SK-N-SH (cell line): ENCODE measurements around the gene CEP43. TPM values are rescaled to one million over a fixed set of nuclear protein-coding genes. Genes with fewer than 3 reads are reported as not detected.

Experiments
- CTCF ChIA-PET: fragments of 300-600, 350-600 bp; formaldehyde crosslinking; extraction: SDS; loops from one replicate; lab custom pipeline; 2021; lab: Yijun Ruan, JAX
- POLR2A ChIA-PET: fragments of 350-600 bp; sonication (Branson Sonifier 250); formaldehyde crosslinking; extraction: SDS; loops from one replicate; lab custom pipeline; 2020; ENCODE audit warnings: antibody characterized with exemption, inconsistent platforms; lab: Yijun Ruan, JAX
- DNase-seq: peaks from one replicate; pipeline ENCODE4 v3.0.0; 2012
- H2AFZ ChIP-seq: fragments of 200-600 bp; sonication (generic); 2 replicates; pipeline ENCODE4 v1.8.1; 2016; ENCODE audit warnings: antibody characterized with exemption, mild to moderate bottlenecking, low read depth
- H3F3A ChIP-seq: fragments of 200-600 bp; sonication (generic); replicated peaks from 2 replicates; pipeline ENCODE3; 2016; ENCODE audit warnings: antibody characterized with exemption, mild to moderate bottlenecking; ENCODE audit not compliant: insufficient read depth
- H3K27ac ChIP-seq, 2 experiments: fragments of 200-500 bp in 1 of 2; fragments of 200-600 bp in 1 of 2; sonication (Bioruptor generic) in 1 of 2; sonication (generic), shearing (Covaris generic) in 1 of 2; 2 replicates each; pipeline versions ENCODE4 v1.5.1 to v1.6.1; 2014 to 2016; ENCODE audit warnings: low read depth in 2 of 2, inconsistent platforms in 1 of 2, low read length in 1 of 2, mild to moderate bottlenecking in 1 of 2, mixed read lengths in 1 of 2
- H3K27me3 ChIP-seq: fragments of 200-600 bp; sonication (generic), shearing (Covaris generic); 2 replicates; pipeline ENCODE4 v1.6.1; 2016; ENCODE audit warnings: mixed run types; ENCODE audit not compliant: insufficient read depth
- H3K36me3 ChIP-seq, 2 experiments: fragments of 200-500 bp in 1 of 2; fragments of 200-600 bp in 1 of 2; sonication (Bioruptor generic) in 1 of 2; sonication (generic) in 1 of 2; replicated peaks in 1 of 2; 2 replicates each; pipeline versions ENCODE3 to v1.5.1; 2014 to 2016; ENCODE audit warnings: low read length in 1 of 2, mild to moderate bottlenecking in 1 of 2; ENCODE audit not compliant: insufficient read depth in 2 of 2, control insufficient read depth in 1 of 2
- H3K4me1 ChIP-seq, 2 experiments: fragments of 200-500 bp in 1 of 2; fragments of 200-600 bp in 1 of 2; sonication (Bioruptor generic) in 1 of 2; sonication (generic), shearing (Covaris generic) in 1 of 2; 2 replicates each; pipeline versions ENCODE4 v1.5.1 to v1.6.1; 2014 to 2016; ENCODE audit warnings: low read depth in 1 of 2, low read length in 1 of 2, mixed run types in 1 of 2; ENCODE audit not compliant: insufficient read depth in 2 of 2, control insufficient read depth in 1 of 2
- H3K4me2 ChIP-seq: fragments of 200-600 bp; sonication (generic), shearing (Covaris generic); 2 replicates; pipeline ENCODE4 v1.6.1; 2017; ENCODE audit warnings: mixed run types
- H3K4me3 ChIP-seq, 2 experiments: fragments of 200-500 bp in 1 of 2; fragments of 200-600 bp in 1 of 2; sonication (Bioruptor generic) in 1 of 2; sonication (generic), shearing (Covaris generic) in 1 of 2; 2 replicates each; pipeline versions ENCODE4 v1.5.1 to v1.8.1; 2014 to 2016; ENCODE audit warnings: low read depth in 2 of 2, inconsistent platforms in 1 of 2, low read length in 1 of 2, mild to moderate bottlenecking in 1 of 2, mixed read lengths in 1 of 2, moderate library complexity in 1 of 2
- H3K79me2 ChIP-seq: fragments of 200-600 bp; sonication (generic); 2 replicates; pipeline ENCODE4 v1.8.1; 2017; ENCODE audit warnings: mild to moderate bottlenecking; ENCODE audit not compliant: insufficient read depth
- H3K9ac ChIP-seq: fragments of 200-600 bp; sonication (generic); 2 replicates; pipeline ENCODE4 v1.6.1; 2017; ENCODE audit warnings: mixed run types
- H3K9me2 ChIP-seq: fragments of 200-600 bp; sonication (generic); 2 replicates; pipeline ENCODE4 v1.6.1; 2017; ENCODE audit warnings: mixed run types
- H3K9me3 ChIP-seq: fragments of 200-600 bp; sonication (generic); 2 replicates; pipeline ENCODE4 v1.6.1; 2017; ENCODE audit warnings: mixed run types, mild to moderate bottlenecking, moderate library complexity
- H4K20me1 ChIP-seq: fragments of 200-600 bp; sonication (generic); 2 replicates; pipeline ENCODE4 v1.6.1; 2017; ENCODE audit warnings: mild to moderate bottlenecking, mixed run types; ENCODE audit not compliant: insufficient read depth
- CHD2 ChIP-seq: fragments of 150-350 bp; IDR thresholded peaks from 2 replicates; pipeline ENCODE4 v1.6.1; 2018; ENCODE audit warnings: low read length; ENCODE audit not compliant: partially characterized antibody
- EP300 ChIP-seq, 2 experiments: IDR thresholded peaks; 2 replicates each; pipeline versions ENCODE4 v1.4.0 to v1.6.1; 2012; ENCODE audit warnings: borderline replicate concordance in 1 of 2, low read depth in 1 of 2, low read length in 1 of 2
- EZH2phosphoT487 ChIP-seq: fragments of 200-600 bp; sonication (generic); IDR thresholded peaks from 2 replicates; pipeline ENCODE4 v1.6.1; 2017; ENCODE audit warnings: low read depth, mixed run types, mild to moderate bottlenecking, antibody characterized with exemption, moderate library complexity, borderline replicate concordance
- FOSL2 ChIP-seq: IDR thresholded peaks from 2 replicates; pipeline ENCODE4 v1.4.0; 2012; ENCODE audit warnings: low read depth, mild to moderate bottlenecking, moderate library complexity, borderline replicate concordance
- FOXJ3 ChIP-seq: sonication (generic); formaldehyde crosslinking; IDR thresholded peaks from 2 replicates; pipeline ENCODE4 v1.5.1; 2020; ENCODE audit warnings: mild to moderate bottlenecking, missing genetic modification reagents
- GABPA ChIP-seq: IDR thresholded peaks from 2 replicates; pipeline ENCODE4 v1.4.0; 2012; ENCODE audit warnings: low read depth, mild to moderate bottlenecking
- GATA2 ChIP-seq: sonication (generic); formaldehyde crosslinking; IDR thresholded peaks from 2 replicates; pipeline ENCODE4 v1.5.0; 2020; ENCODE audit warnings: mild to moderate bottlenecking, missing genetic modification reagents
- IRF3 ChIP-seq: fragments of 150-350 bp; IDR thresholded peaks from 2 replicates; pipeline ENCODE4 v1.6.1; 2016; ENCODE audit warnings: mild to moderate bottlenecking, low read depth, low read length
- JUND ChIP-seq: IDR thresholded peaks from 2 replicates; pipeline ENCODE4 v1.4.0; 2012
- MAX ChIP-seq: IDR thresholded peaks from 2 replicates; pipeline ENCODE4 v1.4.0; 2012; ENCODE audit warnings: low read depth
- MEF2A ChIP-seq: IDR thresholded peaks from 2 replicates; pipeline ENCODE4 v1.4.0; 2012; ENCODE audit warnings: low read depth, borderline replicate concordance
- NFIC ChIP-seq: IDR thresholded peaks from 2 replicates; pipeline ENCODE4 v1.4.0; 2012; ENCODE audit warnings: borderline replicate concordance
- NRF1 ChIP-seq: IDR thresholded peaks from 2 replicates; pipeline ENCODE4 v1.6.1; 2012; ENCODE audit warnings: low read depth, mild to moderate bottlenecking, low read length
- PBX3 ChIP-seq: IDR thresholded peaks from 2 replicates; pipeline ENCODE4; 2012
- POLR2AphosphoS5 ChIP-seq: IDR thresholded peaks from 2 replicates; pipeline ENCODE4 v1.6.1; 2012; ENCODE audit warnings: low read depth, low read length
- RAD21 ChIP-seq: IDR thresholded peaks from 2 replicates; pipeline ENCODE4 v1.6.1; 2012; ENCODE audit warnings: mild to moderate bottlenecking, low read length
- RCOR1 ChIP-seq: fragments of 150-350 bp; IDR thresholded peaks from 2 replicates; pipeline ENCODE4 v1.6.1; 2017; ENCODE audit warnings: antibody characterized with exemption, low read length
- RFX5 ChIP-seq: IDR thresholded peaks from 2 replicates; pipeline ENCODE4 v1.6.1; 2012; ENCODE audit warnings: mild to moderate bottlenecking, improper control_type of control experiment, low read length
- RXRA ChIP-seq: IDR thresholded peaks from 2 replicates; pipeline ENCODE4 v1.4.0; 2012; ENCODE audit warnings: low read depth, mild to moderate bottlenecking, borderline replicate concordance
- SIN3A ChIP-seq: IDR thresholded peaks from 2 replicates; pipeline ENCODE4 v1.6.1; 2012; ENCODE audit warnings: low read depth, mild to moderate bottlenecking, low read length, moderate library complexity, borderline replicate concordance
- SMC3 ChIP-seq: IDR thresholded peaks from 2 replicates; pipeline ENCODE4 v1.6.1; 2012; ENCODE audit warnings: low read depth, low read length, improper control_type of control experiment
- TAF1 ChIP-seq: IDR thresholded peaks from 2 replicates; pipeline ENCODE4 v1.6.1; 2012; ENCODE audit warnings: low read depth, mild to moderate bottlenecking, low read length, moderate library complexity, borderline replicate concordance
- TEAD4 ChIP-seq: IDR thresholded peaks from 2 replicates; pipeline ENCODE4 v1.4.0; 2012; ENCODE audit warnings: mild to moderate bottlenecking, borderline replicate concordance; ENCODE audit not compliant: insufficient read depth
- USF1 ChIP-seq: IDR thresholded peaks from 2 replicates; pipeline ENCODE4 v1.4.0; 2012; ENCODE audit warnings: low read depth, borderline replicate concordance
- USF2 ChIP-seq: fragments of 150-350 bp; IDR thresholded peaks from 2 replicates; pipeline ENCODE4 v1.6.1; 2017; ENCODE audit warnings: antibody characterized with exemption, low read length, low read depth, borderline replicate concordance
- YY1 ChIP-seq: IDR thresholded peaks from 2 replicates; pipeline ENCODE4 v1.4.0; 2012; ENCODE audit warnings: low read depth, mild to moderate bottlenecking
- WGBS: methylation state at CpG from one replicate; pipeline ENCODE4 v1.1.6; 2017; ENCODE audit warnings: low lambda C conversion rate; 5-methylcytosine and 5-hydroxymethylcytosine counted together
- polyA plus RNA-seq, 3 experiments: library from polyadenylated mRNA; depleted of rRNA; stranded (reverse); fragments of >200 nt; gene quantifications; 2 replicates each; pipeline ENCODE4 v1.2.3, GENCODE V29; 2012

Gene CEP43
- polyA plus RNA-seq (2012; rRNA removed) = 7.5 and 9.7 TPM in 2 replicates
- polyA plus RNA-seq (2012; cell fraction: cytosol; rRNA removed) = 8.4 and 11.3 TPM in 2 replicates
- polyA plus RNA-seq (2012; cell fraction: nucleus; rRNA removed) = 17.1 and 27.9 TPM in 2 replicates

- Histone ChIP-seq H3K4me3 (peak within 1 kb of the TSS; percentile 96 to 97), H3K79me2 (peaks cover 83% of the 10 kb centered on the region), H2AFZ (peak within 1 kb of the TSS; percentile 92), H4K20me1 (peaks cover 5% of the 10 kb centered on the region), H3K9me2 (no peaks in the 10 kb centered on the region), H3K9me3 (no peaks in the 10 kb centered on the region), H3F3A (peaks cover 3% of the 10 kb centered on the region), H3K4me2 (peak within 1 kb of the TSS; percentile 98), H3K36me3 (peaks cover 24 to 29% of the 10 kb centered on the region in 2 experiments), H3K4me1 (peaks cover 15 to 24% of the 10 kb centered on the region in 2 experiments; a peak in 3 of 4 replicates), H3K9ac (peak within 1 kb of the TSS; percentile 81), H3K27me3 (no peaks in the 10 kb centered on the region), H3K27ac (peak within 1 kb of the TSS; percentile 42 to 86; a peak in 3 of 4 replicates)
- WGBS = 4% methylated on average over 9 of the region's 93 CpGs
- CTCF ChIA-PET = interaction anchor here (0.6 to 3.4 kb wide), 11 partner anchors 10 to 152 kb away, joined by 3 to 27 read pairs (median 4); no protein-coding TSS in a partner anchor
- peak; percentile 99 for DNase-seq
- POLR2A ChIA-PET = interaction anchor here (0.7 to 1.5 kb wide), 3 partner anchors 31 to 43 kb away, joined by 3 to 5 read pairs (median 4); partner anchors contain the start of gene RNASET2
- TF ChIP-seq RFX5 (no peak), JUND (no peak), FOSL2 (no peak), SMC3 (no peak), GABPA (no peak), RAD21 (no peak), IRF3 (no peak), EZH2phosphoT487 (no peak), RXRA (no peak), POLR2AphosphoS5 (peak; percentile 62; the same call in 1 of the 2 replicates), MAX (no peak), USF2 (no peak), RCOR1 (no peak), TEAD4 (no peak), GATA2 (no peak), YY1 (peak; percentile 94), CHD2 (no peak), MEF2A (no peak), TAF1 (peak; percentile 89), USF1 (0 out of 2 replicates have a peak, but pooled peaks have one; percentile 9), SIN3A (peak; percentile 12; the same call in 1 of the 2 replicates), FOXJ3 (no peak), NRF1 (peak; percentile 66), PBX3 (no peak), NFIC (no peak), EP300 (IDR thresholded peaks at IDR 0.05; ENCODE audit: borderline replicate concordance in 1 of 2, low read depth in 1 of 2, low read length in 1 of 2) (peak in 1 of 2 experiments; percentile 54; a peak in 1 of 4 replicates)
These were observed at the start of gene CEP43 for GRCh38 chr6:166999145-166999883. CEP43 (plus strand) TSS chr6:166999397; CDS start chr6:166999413, 16 bp downstream.
